SKM-1 (cell line): ENCODE data around the gene IRF2BPL.

Source experiments
- DNase-seq: peaks from one replicate; lab custom pipeline; 2025; ENCODE audit not compliant: unreplicated experiment; lab: John Stamatoyannopoulos, UW

The IRF2BPL gene

DNA sequence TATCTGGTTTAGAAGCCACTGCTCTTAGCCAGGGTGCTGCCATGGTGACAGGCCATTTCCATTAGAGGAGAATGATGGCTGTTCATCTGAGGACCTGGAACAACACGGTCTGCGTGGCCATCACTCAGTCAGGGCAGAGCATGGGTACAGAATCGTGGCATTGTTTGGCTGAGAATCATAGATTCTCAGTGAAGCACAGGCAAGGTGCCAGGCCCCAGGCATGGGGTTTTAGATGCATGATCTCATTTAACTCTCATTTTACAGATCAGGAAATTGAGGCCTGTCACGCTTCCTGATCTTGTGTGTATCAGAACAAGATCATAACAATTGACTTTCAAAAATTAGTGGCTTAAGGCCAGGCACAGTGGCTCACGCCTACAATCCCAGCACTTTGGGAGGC is 26.8 kb upstream of the IRF2BPL start:
- DNase-seq: no peak

DNA sequence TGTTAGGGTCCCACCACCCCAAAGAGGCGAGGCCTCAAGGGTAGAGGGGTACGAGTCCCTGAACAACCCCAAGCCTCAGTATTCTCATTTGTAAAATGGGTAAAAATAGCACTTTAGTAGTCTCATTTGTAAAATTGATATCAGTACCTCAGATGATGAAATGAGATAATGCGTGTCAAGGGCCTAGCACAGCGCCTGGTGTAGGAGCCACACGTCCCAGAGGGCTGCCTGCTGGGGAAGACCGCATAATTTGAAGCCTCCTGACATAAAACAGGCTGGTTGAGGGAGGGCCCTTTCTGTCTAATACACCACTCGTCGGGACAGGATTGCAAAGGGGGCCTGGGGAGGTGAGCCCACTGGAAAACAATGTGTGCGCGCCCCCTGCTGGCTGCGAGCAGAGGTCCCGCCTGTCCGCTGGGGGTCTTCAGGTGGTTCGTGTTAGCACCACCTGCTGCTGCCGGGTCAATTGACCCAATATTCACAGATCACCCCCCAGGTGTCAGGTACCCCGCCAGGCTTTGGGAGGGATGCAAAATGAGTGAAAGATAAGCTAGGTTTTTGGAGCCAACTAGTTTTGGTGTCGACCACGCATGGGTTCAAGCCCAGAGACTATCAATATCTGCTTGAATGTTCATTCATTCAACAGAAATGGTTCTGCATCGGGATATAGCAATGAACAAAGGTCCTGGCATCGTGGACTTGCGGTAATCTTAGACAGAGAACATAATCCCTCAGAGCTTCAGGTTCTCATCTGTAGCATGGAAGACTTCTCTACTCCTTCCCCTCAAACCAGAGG is 24.7 kb upstream of the IRF2BPL start:
- DNase-seq: no peak

- DNase-seq: no peak
Observed at GRCh38 chr14:77052281-77053044, 24.0 kb upstream of the IRF2BPL start.

- no peak for DNase-seq
Observed at GRCh38 chr14:77051116-77051515, 22.6 kb upstream of the IRF2BPL start.

DNA sequence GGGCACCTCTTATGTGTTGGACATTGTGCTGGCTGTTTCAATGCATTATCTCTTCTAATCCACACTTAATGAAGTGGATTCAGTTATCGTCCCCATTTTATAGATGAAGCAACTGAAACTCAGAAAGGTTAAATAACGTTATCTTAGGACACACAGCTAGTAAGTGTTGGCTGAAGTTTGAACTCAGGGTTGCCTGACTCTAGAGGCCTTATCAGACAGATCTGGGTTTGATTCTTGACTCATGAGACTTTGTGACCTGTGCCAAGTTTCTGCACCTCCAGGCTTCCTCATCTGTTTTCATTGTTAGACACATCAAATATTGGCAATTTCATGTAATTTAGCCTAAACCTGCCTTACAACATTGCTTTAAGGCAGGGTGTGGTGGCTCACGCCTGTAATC is 18.2 kb upstream of the IRF2BPL start:
- no peak for DNase-seq

GRCh38 chr14:77045238-77046162 is 17.0 kb upstream of the IRF2BPL start:
- DNase-seq: no peak

GRCh38 chr14:77044783-77045237 is 16.3 kb upstream of the IRF2BPL start:
- no peak for DNase-seq

DNA sequence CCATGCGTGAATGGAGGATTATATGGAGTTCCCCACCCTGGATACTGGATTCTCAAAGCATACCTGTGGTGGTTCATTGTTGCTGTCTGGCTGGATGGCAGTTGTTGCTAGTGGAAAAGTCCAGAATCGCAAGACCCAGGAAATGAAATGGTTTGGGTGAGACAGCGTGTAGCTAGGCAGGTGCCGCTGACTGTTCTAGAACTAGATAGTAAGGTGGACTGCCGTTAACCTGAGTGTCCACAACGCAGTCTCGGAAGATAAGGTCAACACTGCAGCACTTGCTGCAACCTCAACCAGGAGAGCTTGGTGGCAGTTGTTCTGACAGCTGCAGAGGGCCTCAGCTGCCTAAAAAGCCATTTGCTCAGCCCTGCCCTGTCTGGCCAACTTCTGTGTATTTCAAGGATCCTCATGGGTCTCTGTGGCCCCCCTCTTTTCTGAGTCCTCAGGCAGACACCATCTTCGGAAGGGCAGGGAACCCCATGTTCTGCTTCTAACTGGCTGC is 15.5 kb upstream of the IRF2BPL start:
- no peak for DNase-seq

- no peak for DNase-seq
Observed at GRCh38 chr14:77043177-77043983, 14.9 kb upstream of the IRF2BPL start.

- DNase-seq: no peak
Observed at GRCh38 chr14:77041881-77042545, 13.5 kb upstream of the IRF2BPL start.

GRCh38 chr14:77040741-77041653 is 12.5 kb upstream of the IRF2BPL start:
- no peak for DNase-seq

DNA sequence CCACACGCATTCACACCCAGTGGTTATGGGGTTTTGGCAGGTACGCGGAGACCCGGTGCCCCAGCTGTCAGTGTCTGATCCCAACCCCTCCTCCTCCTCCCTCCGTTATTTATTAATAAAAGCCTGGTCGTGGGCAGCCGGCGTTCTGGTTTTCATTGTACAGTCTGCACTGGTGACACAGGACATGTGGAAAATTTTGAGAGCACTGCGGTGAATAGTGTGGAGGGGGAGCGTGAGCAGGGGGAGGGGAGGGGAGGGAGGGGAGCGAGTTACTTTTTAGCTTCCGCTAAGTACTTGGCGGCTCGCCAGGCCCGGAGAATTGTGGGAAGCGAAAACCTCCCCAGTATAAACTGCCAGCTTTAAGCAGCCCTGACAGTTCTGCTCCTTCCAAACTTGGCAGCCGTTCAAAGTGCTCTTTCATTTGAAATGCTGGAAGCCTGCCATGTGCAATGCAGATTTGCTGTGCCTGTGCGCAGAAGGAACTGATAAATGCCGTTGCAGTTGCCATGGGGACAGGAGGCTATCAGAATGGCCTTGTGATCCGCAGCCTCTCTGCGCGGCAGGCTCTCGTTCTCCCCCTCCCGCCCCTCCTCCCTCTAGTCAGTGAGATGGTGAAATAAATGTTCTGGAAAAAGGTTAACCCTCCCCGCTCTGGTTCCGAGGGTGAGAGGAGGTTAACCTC is 11.7 kb upstream of the IRF2BPL start:
- DNase-seq: peak; percentile 89

GRCh38 chr14:77039285-77040058 is 11.0 kb upstream of the IRF2BPL start:
- no peak for DNase-seq

GRCh38 chr14:77037938-77038568 is 9.5 kb upstream of the IRF2BPL start:
- DNase-seq: no peak

- DNase-seq: no peak
Observed at GRCh38 chr14:77037215-77037937, 8.9 kb upstream of the IRF2BPL start.
